ENCODE data around the gene MAGI1.

DNA sequence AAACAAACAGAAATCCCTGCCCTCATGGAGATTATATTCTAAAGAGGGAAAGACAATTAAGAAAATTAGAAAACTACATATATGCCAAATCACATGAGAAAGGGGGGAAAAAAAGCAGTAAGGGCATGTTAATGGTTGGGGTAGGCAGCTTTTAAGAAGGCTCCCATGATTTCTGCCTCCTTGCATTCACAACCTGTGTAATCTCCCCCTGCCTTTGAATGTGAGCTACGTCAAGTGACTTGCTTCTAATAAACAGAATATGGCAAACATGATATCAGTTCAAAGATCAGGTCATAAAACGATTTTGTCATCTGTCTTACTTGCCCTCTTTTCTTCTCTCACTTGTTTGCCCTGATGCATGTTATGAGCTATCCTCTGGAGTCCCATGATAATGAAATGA, 677.3 kb downstream of the MAGI1 start:
- TF ChIP-seq GATA2 (IDR thresholded peaks at IDR 0.05; ENCODE audit: low read depth, low read length) (no peak), GATA3 (IDR thresholded peaks at IDR 0.05; ENCODE audit: low read depth, low read length) (no peak)

Data from SH-SY5Y (cell line).